K562 (cell line): ENCODE measurements around the gene ICAM1. TPM values are rescaled to one million over a fixed set of nuclear protein-coding genes. Genes with fewer than 3 reads are reported as not detected.

Experiments used
- FOXK2 ChIP-seq, 2 experiments: fragments of 450-650 bp; IDR thresholded peaks in 1 of 2; conservative IDR thresholded peaks in 1 of 2; 2 replicates each; pipeline ENCODE4 v1.6.1; 2016; ENCODE audit warnings: low read depth in 2 of 2, mild to moderate bottlenecking in 1 of 2
- GATAD2B ChIP-seq: fragments of 450-650 bp; IDR thresholded peaks from 2 replicates; pipeline ENCODE4 v1.6.1; 2017; ENCODE audit warnings: mild to moderate bottlenecking, borderline replicate concordance
- NFATC3 ChIP-seq: fragments of 450-650 bp; IDR thresholded peaks from 2 replicates; pipeline ENCODE4 v1.6.1; 2017; ENCODE audit warnings: mild to moderate bottlenecking
- SREBF2 ChIP-seq: sonication (generic); formaldehyde crosslinking; IDR thresholded peaks from 2 replicates; pipeline ENCODE4 v1.4.0; 2020; ENCODE audit warnings: mild to moderate bottlenecking, missing genetic modification reagents
- STAT5A ChIP-seq: IDR thresholded peaks from 2 replicates; pipeline ENCODE4 v1.6.1; 2012; ENCODE audit warnings: low read length, inconsistent platforms, borderline replicate concordance
- ZFPM2 ChIP-seq: fragments of 250-450 bp; sonication (Bioruptor Pico); IDR thresholded peaks from 2 replicates; pipeline ENCODE4 v1.5.1; 2022; ENCODE audit warnings: mild to moderate bottlenecking
- ZNF175 ChIP-seq: fragments of 200-800 bp; sonication (Bioruptor generic); IDR thresholded peaks from 2 replicates; pipeline ENCODE4 v1.6.1; 2016; ENCODE audit warnings: low read depth, mild to moderate bottlenecking, missing genetic modification characterization, missing compliant biosample characterization
- ZNF551 ChIP-seq: fragments of 250-450 bp; sonication (Bioruptor Pico); IDR thresholded peaks from 2 replicates; pipeline ENCODE4 v1.5.0; 2021; ENCODE audit warnings: mild to moderate bottlenecking, moderate library complexity
- polyA plus RNA-seq, 8 experiments: library from polyadenylated mRNA; depleted of rRNA in 4 of 8; stranded (reverse) in 5 of 8; unstranded in 3 of 8; fragments of >200 nt; fragmentation: Nextera tagmentation in 2 of 8; fragmentation: Illumina TruSeq in 1 of 8; extraction: Ambion mirVana in 2 of 8; extraction: Trizol in 1 of 8; gene quantifications; 2 replicates each; pipeline versions ENCODE4 v1.2.1 to v1.2.3, GENCODE V29; 2011 to 2014; ENCODE audit warnings: inconsistent platforms in 1 of 8, missing spikeins in 1 of 8
- total RNA-seq, 7 experiments: library from RNA; depleted of rRNA in 6 of 7; stranded (reverse); fragments of >200 nt in 6 of 7; fragmentation: Illumina TruSeq in 2 of 7; extraction: Trizol in 2 of 7; gene quantifications; 2 replicates each; pipeline versions ENCODE4 v1.2.1 to v1.2.3, GENCODE V29; 2011 to 2021; ENCODE audit warnings: low replicate concordance in 1 of 7
- TF ChIP-seq, protein P1 (sequence below): sonication (generic); formaldehyde crosslinking; IDR thresholded peaks from 2 replicates; pipeline ENCODE4 v1.8.0; 2022; ENCODE audit warnings: mild to moderate bottlenecking, low read depth, missing genetic modification reagents
- TF ChIP-seq, protein P2 (sequence below): sonication (generic); formaldehyde crosslinking; IDR thresholded peaks from 2 replicates; pipeline ENCODE4 v1.8.0; 2022; ENCODE audit warnings: mild to moderate bottlenecking, missing genetic modification reagents
- TF ChIP-seq, protein P3 (sequence below): fragments of 250-450 bp; sonication (Bioruptor Pico); IDR thresholded peaks from 2 replicates; pipeline ENCODE4 v1.4.0; 2020
- TF ChIP-seq, protein P4 (sequence below): fragments of 450-650 bp; IDR thresholded peaks from 2 replicates; pipeline ENCODE4 v1.6.1; 2016

The ICAM1 gene
- total and polyA plus RNA-seq, 9 of the 15 experiments (the other 6 are each of a cell fraction or from before 2014, with no cell fraction given), result 2.3 to 24.4 (median 13.4) TPM

DNA sequence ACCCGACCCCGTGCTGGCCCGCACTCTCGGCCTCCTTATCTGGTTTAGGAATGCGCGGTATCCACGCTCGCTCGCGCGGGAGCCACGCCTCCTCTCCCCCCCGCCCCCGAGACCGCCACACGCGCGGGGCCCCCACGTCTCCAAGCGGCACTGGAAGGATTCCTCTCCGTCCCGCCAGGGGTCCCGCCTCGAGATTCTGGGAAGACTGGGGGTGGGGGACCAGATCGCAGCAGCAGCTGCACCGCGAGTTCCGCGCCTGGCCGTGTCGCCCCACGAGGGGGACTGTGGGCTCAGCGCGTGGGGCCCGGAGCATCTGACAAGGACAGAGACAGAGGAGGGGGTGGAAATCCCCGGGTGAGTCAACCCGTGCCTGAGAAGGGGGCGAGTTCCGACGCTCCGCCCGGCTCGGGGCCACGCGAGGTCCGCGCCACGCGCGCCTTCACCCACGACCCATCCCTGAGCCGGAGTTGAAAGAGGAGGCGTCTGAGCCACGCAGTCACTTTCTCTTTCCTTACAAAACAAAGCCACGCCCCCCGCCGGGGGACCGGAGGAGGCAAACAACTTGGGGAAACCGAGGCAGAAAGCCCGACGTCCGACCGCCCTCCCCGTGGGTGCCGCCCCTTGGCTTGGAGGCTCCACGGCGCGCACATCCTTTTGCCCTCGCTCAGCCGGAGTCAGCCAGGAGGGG is 40.6 kb upstream of the ICAM1 start (continued):
- TF ChIP-seq, protein P1, sequence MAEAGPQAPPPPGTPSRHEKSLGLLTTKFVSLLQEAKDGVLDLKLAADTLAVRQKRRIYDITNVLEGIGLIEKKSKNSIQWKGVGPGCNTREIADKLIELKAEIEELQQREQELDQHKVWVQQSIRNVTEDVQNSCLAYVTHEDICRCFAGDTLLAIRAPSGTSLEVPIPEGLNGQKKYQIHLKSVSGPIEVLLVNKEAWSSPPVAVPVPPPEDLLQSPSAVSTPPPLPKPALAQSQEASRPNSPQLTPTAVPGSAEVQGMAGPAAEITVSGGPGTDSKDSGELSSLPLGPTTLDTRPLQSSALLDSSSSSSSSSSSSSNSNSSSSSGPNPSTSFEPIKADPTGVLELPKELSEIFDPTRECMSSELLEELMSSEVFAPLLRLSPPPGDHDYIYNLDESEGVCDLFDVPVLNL (CRISPR knock-in tag), result no peak
- TF ChIP-seq GATAD2B (peak; percentile 81), FOXK2 (conservative IDR thresholded peaks at IDR 0.05 in 1 of 2, IDR thresholded peaks at IDR 0.05 in 1 of 2; ENCODE audit: low read depth in 2 of 2) (no peak), ZFPM2 (no peak), ZNF175 (CRISPR knock-in tag) (no peak), SREBF2 (no peak), ZNF551 (CRISPR knock-in tag) (no peak), NFATC3 (no peak), STAT5A (no peak)
- TF ChIP-seq, protein P2, sequence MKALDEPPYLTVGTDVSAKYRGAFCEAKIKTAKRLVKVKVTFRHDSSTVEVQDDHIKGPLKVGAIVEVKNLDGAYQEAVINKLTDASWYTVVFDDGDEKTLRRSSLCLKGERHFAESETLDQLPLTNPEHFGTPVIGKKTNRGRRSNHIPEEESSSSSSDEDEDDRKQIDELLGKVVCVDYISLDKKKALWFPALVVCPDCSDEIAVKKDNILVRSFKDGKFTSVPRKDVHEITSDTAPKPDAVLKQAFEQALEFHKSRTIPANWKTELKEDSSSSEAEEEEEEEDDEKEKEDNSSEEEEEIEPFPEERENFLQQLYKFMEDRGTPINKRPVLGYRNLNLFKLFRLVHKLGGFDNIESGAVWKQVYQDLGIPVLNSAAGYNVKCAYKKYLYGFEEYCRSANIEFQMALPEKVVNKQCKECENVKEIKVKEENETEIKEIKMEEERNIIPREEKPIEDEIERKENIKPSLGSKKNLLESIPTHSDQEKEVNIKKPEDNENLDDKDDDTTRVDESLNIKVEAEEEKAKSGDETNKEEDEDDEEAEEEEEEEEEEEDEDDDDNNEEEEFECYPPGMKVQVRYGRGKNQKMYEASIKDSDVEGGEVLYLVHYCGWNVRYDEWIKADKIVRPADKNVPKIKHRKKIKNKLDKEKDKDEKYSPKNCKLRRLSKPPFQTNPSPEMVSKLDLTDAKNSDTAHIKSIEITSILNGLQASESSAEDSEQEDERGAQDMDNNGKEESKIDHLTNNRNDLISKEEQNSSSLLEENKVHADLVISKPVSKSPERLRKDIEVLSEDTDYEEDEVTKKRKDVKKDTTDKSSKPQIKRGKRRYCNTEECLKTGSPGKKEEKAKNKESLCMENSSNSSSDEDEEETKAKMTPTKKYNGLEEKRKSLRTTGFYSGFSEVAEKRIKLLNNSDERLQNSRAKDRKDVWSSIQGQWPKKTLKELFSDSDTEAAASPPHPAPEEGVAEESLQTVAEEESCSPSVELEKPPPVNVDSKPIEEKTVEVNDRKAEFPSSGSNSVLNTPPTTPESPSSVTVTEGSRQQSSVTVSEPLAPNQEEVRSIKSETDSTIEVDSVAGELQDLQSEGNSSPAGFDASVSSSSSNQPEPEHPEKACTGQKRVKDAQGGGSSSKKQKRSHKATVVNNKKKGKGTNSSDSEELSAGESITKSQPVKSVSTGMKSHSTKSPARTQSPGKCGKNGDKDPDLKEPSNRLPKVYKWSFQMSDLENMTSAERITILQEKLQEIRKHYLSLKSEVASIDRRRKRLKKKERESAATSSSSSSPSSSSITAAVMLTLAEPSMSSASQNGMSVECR, result no peak; the same call in 1 of the 2 replicates
- TF ChIP-seq, protein P3, sequence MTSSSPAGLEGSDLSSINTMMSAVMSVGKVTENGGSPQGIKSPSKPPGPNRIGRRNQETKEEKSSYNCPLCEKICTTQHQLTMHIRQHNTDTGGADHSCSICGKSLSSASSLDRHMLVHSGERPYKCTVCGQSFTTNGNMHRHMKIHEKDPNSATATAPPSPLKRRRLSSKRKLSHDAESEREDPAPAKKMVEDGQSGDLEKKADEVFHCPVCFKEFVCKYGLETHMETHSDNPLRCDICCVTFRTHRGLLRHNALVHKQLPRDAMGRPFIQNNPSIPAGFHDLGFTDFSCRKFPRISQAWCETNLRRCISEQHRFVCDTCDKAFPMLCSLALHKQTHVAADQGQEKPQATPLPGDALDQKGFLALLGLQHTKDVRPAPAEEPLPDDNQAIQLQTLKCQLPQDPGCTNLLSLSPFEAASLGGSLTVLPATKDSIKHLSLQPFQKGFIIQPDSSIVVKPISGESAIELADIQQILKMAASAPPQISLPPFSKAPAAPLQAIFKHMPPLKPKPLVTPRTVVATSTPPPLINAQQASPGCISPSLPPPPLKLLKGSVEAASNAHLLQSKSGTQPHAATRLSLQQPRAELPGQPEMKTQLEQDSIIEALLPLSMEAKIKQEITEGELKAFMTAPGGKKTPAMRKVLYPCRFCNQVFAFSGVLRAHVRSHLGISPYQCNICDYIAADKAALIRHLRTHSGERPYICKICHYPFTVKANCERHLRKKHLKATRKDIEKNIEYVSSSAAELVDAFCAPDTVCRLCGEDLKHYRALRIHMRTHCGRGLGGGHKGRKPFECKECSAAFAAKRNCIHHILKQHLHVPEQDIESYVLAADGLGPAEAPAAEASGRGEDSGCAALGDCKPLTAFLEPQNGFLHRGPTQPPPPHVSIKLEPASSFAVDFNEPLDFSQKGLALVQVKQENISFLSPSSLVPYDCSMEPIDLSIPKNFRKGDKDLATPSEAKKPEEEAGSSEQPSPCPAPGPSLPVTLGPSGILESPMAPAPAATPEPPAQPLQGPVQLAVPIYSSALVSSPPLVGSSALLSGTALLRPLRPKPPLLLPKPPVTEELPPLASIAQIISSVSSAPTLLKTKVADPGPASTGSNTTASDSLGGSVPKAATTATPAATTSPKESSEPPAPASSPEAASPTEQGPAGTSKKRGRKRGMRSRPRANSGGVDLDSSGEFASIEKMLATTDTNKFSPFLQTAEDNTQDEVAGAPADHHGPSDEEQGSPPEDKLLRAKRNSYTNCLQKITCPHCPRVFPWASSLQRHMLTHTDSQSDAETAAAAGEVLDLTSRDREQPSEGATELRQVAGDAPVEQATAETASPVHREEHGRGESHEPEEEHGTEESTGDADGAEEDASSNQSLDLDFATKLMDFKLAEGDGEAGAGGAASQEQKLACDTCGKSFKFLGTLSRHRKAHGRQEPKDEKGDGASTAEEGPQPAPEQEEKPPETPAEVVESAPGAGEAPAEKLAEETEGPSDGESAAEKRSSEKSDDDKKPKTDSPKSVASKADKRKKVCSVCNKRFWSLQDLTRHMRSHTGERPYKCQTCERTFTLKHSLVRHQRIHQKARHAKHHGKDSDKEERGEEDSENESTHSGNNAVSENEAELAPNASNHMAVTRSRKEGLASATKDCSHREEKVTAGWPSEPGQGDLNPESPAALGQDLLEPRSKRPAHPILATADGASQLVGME (CRISPR knock-in tag), result no peak
- TF ChIP-seq, protein P4, sequence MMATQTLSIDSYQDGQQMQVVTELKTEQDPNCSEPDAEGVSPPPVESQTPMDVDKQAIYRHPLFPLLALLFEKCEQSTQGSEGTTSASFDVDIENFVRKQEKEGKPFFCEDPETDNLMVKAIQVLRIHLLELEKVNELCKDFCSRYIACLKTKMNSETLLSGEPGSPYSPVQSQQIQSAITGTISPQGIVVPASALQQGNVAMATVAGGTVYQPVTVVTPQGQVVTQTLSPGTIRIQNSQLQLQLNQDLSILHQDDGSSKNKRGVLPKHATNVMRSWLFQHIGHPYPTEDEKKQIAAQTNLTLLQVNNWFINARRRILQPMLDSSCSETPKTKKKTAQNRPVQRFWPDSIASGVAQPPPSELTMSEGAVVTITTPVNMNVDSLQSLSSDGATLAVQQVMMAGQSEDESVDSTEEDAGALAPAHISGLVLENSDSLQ, result no peak
